ENCODE data around the gene PMEL. TPM values are rescaled to one million over a fixed set of nuclear protein-coding genes. Genes with fewer than 3 reads are reported as not detected.
A peak's percentile ranks its signal among the peaks of the same experiment; 100 is the strongest.
"Not testable (repeated sequence)": the region's sequence is repeated elsewhere in the genome, so short reads cannot be mapped to it uniquely, and the experiment has no call there.

PMEL gene
- total RNA-seq, 1 donor from 2014 or later: 0.32 TPM

- not testable (repeated sequence) for H3K4me3 Mint-ChIP-seq (ENCODE audit: low read depth); H3K27me3 Mint-ChIP-seq (ENCODE audit: low read depth); H3K9me3 Mint-ChIP-seq; H3K27ac Mint-ChIP-seq; DNase-seq (ENCODE audit: low spot score)
- Mint-ChIP-seq H3K36me3 (ENCODE audit: low read depth) (peaks cover 55% of the 10 kb centered on the region), H3K4me1 (ENCODE audit: low read depth) (peaks cover 44% of the 10 kb centered on the region)
- intact Hi-C loops (cut with micrococcal nuclease): loop anchor here (10.0 kb wide), 1 partner anchor 711 kb away; the partner anchor contains the start of gene BAZ2A
Measured at GRCh38 chr12:55923648-55924047, 42.2 kb downstream of the PMEL start.

- Mint-ChIP-seq H3K9me3 (no peaks in the 10 kb centered on the region), H3K4me3 (ENCODE audit: low read depth) (no peak overlapping the region), H3K27ac (peak overlapping the region; percentile 46), H3K36me3 (ENCODE audit: low read depth) (peaks cover 58% of the 10 kb centered on the region), H3K4me1 (ENCODE audit: low read depth) (peaks cover 40% of the 10 kb centered on the region), H3K27me3 (ENCODE audit: low read depth) (no peaks in the 10 kb centered on the region)
- intact Hi-C loops (cut with micrococcal nuclease): loop anchor here (10.0 kb wide), 1 partner anchor 713 kb away; the partner anchor contains the start of gene BAZ2A
- no peak for DNase-seq (ENCODE audit: low spot score)
Measured at GRCh38 chr12:55922126-55922525, 43.7 kb downstream of the PMEL start.

GRCh38 chr12:55919032-55919431 lies 46.8 kb downstream of the PMEL start:
- H3K27ac Mint-ChIP-seq; DNase-seq (ENCODE audit: low spot score); intact Hi-C loops (cut with micrococcal nuclease); H3K9me3 Mint-ChIP-seq; H3K4me3 Mint-ChIP-seq (ENCODE audit: low read depth); H3K27me3 Mint-ChIP-seq (ENCODE audit: low read depth): not testable (repeated sequence)
- Mint-ChIP-seq H3K36me3 (ENCODE audit: low read depth) (peaks cover 57% of the 10 kb centered on the region), H3K4me1 (ENCODE audit: low read depth) (peaks cover 36% of the 10 kb centered on the region)

GRCh38 chr12:55915482-55915859 lies 50.4 kb downstream of the PMEL start:
- H3K4me1 Mint-ChIP-seq (ENCODE audit: low read depth): peaks cover 25% of the 10 kb centered on the region
- H3K27me3 Mint-ChIP-seq (ENCODE audit: low read depth): no peaks in the 10 kb centered on the region
- peak overlapping the region; percentile 10 for H3K27ac Mint-ChIP-seq
- DNase-seq (ENCODE audit: low spot score): no peak
- H3K4me3 Mint-ChIP-seq (ENCODE audit: low read depth): no peak overlapping the region
- no peaks in the 10 kb centered on the region for H3K9me3 Mint-ChIP-seq
- intact Hi-C loops (cut with micrococcal nuclease): no loop called here
- peaks cover 43% of the 10 kb centered on the region for H3K36me3 Mint-ChIP-seq (ENCODE audit: low read depth)

GRCh38 chr12:55912908-55913307 lies 52.9 kb downstream of the PMEL start:
- intact Hi-C loops (cut with micrococcal nuclease): no loop called here
- Mint-ChIP-seq H3K27ac (no peak overlapping the region), H3K27me3 (ENCODE audit: low read depth) (no peaks in the 10 kb centered on the region), H3K36me3 (ENCODE audit: low read depth) (peaks cover 39% of the 10 kb centered on the region), H3K9me3 (no peaks in the 10 kb centered on the region), H3K4me1 (ENCODE audit: low read depth) (peaks cover 25% of the 10 kb centered on the region), H3K4me3 (ENCODE audit: low read depth) (no peak overlapping the region)
- DNase-seq (ENCODE audit: low spot score): no peak

- intact Hi-C loops (cut with micrococcal nuclease): no loop called here
- H3K27ac Mint-ChIP-seq: no peak overlapping the region
- H3K36me3 Mint-ChIP-seq (ENCODE audit: low read depth): peaks cover 17% of the 10 kb centered on the region
- no peaks in the 10 kb centered on the region for H3K9me3 Mint-ChIP-seq
- no peaks in the 10 kb centered on the region for H3K27me3 Mint-ChIP-seq (ENCODE audit: low read depth)
- H3K4me1 Mint-ChIP-seq (ENCODE audit: low read depth): peaks cover 14% of the 10 kb centered on the region
- H3K4me3 Mint-ChIP-seq (ENCODE audit: low read depth): no peak overlapping the region
- DNase-seq (ENCODE audit: low spot score): no peak
Measured at GRCh38 chr12:55909513-55909884, 56.3 kb downstream of the PMEL start.

GRCh38 chr12:55908726-55909512 lies 56.9 kb downstream of the PMEL start:
- no peaks in the 10 kb centered on the region for H3K9me3 Mint-ChIP-seq

GRCh38 chr12:55906056-55906455 lies 59.8 kb downstream of the PMEL start:
- Mint-ChIP-seq H3K27ac (no peak overlapping the region), H3K9me3 (no peaks in the 10 kb centered on the region), H3K4me1 (ENCODE audit: low read depth) (no peaks in the 10 kb centered on the region), H3K36me3 (ENCODE audit: low read depth) (peaks cover 23% of the 10 kb centered on the region), H3K4me3 (ENCODE audit: low read depth) (no peak overlapping the region), H3K27me3 (ENCODE audit: low read depth) (no peaks in the 10 kb centered on the region)
- intact Hi-C loops (cut with micrococcal nuclease): no loop called here
- DNase-seq (ENCODE audit: low spot score): no peak

More at GRCh38 chr12:55908726-55909512, 56.9 kb downstream of the PMEL start:
- Mint-ChIP-seq H3K4me3 (ENCODE audit: low read depth) (no peak overlapping the region), H3K4me1 (ENCODE audit: low read depth) (peaks cover 8% of the 10 kb centered on the region), H3K27me3 (ENCODE audit: low read depth) (no peaks in the 10 kb centered on the region), H3K27ac (no peak overlapping the region), H3K36me3 (ENCODE audit: low read depth) (peaks cover 11% of the 10 kb centered on the region)
- intact Hi-C loops (cut with micrococcal nuclease): no loop called here
- no peak for DNase-seq (ENCODE audit: low spot score)

Other genes starting within 250 kb of the PMEL start
- 72.3 and 73.9 TPM in 2 replicates for gene BLOC1S1, start 250.0 kb downstream of the PMEL start, total RNA-seq
- 6.5 and 8.1 TPM in 2 replicates for gene RDH5, start 245.6 kb downstream of the PMEL start, total RNA-seq
- gene CD63, start 237.0 kb downstream of the PMEL start, total RNA-seq: 230 and 236 TPM in 2 replicates
- 15.3 and 15.4 TPM in 2 replicates for gene GDF11, start 222.9 kb downstream of the PMEL start, total RNA-seq
- gene SARNP, start 148.3 kb downstream of the PMEL start, total RNA-seq: 78.3 and 82.2 TPM in 2 replicates
- 58.6 and 59.2 TPM in 2 replicates for gene ORMDL2, start 148.0 kb downstream of the PMEL start, total RNA-seq
- 34.8 and 35.2 TPM in 2 replicates for gene DNAJC14, start 136.5 kb downstream of the PMEL start, total RNA-seq
- not detected in 2 replicates for gene MMP19, start 123.1 kb downstream of the PMEL start, total RNA-seq
- gene PYM1, start 38.1 kb downstream of the PMEL start, total RNA-seq: 37.5 and 43.4 TPM in 2 replicates
- gene DGKA, start 34.9 kb downstream of the PMEL start, total RNA-seq: 218 and 242 TPM in 2 replicates
- 116 and 121 TPM in 2 replicates for gene CDK2, start 788 bp upstream of the PMEL start, total RNA-seq
- gene RAB5B, start 8.0 kb upstream of the PMEL start, total RNA-seq: 47.9 and 51.0 TPM in 2 replicates
- gene SUOX, start 31.2 kb upstream of the PMEL start, total RNA-seq: 19.9 and 21.2 TPM in 2 replicates
- gene IKZF4, start 55.0 kb upstream of the PMEL start, total RNA-seq: 34.8 and 35.5 TPM in 2 replicates
- 43.9 and 45.2 TPM in 2 replicates for gene RPS26, start 75.9 kb upstream of the PMEL start, total RNA-seq
- gene ERBB3, start 114.1 kb upstream of the PMEL start, total RNA-seq: 0.11 and 0.71 TPM in 2 replicates
- gene PA2G4, start 138.5 kb upstream of the PMEL start, total RNA-seq: 356 and 364 TPM in 2 replicates
- gene RPL41, start 150.6 kb upstream of the PMEL start, total RNA-seq: 3,925 and 4,057 TPM in 2 replicates
- 7.7 and 9.2 TPM in 2 replicates for gene ZC3H10, start 152.2 kb upstream of the PMEL start, total RNA-seq
- 154 TPM in 2 replicates for gene ESYT1, start 162.2 kb upstream of the PMEL start, total RNA-seq
- 89.7 and 94.3 TPM in 2 replicates for gene MYL6B, start 186.5 kb upstream of the PMEL start, total RNA-seq
- 1,051 and 1,067 TPM in 2 replicates for gene MYL6, start 192.3 kb upstream of the PMEL start, total RNA-seq
- 131 and 136 TPM in 2 replicates for gene SMARCC2, start 223.4 kb upstream of the PMEL start, total RNA-seq